SK-N-MC (cell line): ENCODE measurements around the gene MUC5B.

Experiments
- DNase-seq: peaks from one replicate; pipeline ENCODE4 v3.0.0-alpha.2; 2011; ENCODE audit warnings: low read depth, low spot score
- H3K27ac ChIP-seq: fragments of 200-600 bp; sonication (generic); 2 replicates; pipeline ENCODE4 v1.5.1; 2016; ENCODE audit warnings: mixed run types
- H3K36me3 ChIP-seq: fragments of 200-600 bp; sonication (generic); 2 replicates; pipeline ENCODE4 v1.6.1; 2017; ENCODE audit warnings: antibody characterized with exemption, low read length, mixed read lengths; ENCODE audit not compliant: insufficient read depth
- H3K4me3 ChIP-seq: fragments of 200-600 bp; sonication (generic); 2 replicates; pipeline ENCODE4 v1.5.1; 2016
- H3K9ac ChIP-seq: fragments of 200-600 bp; sonication (generic); 2 replicates; pipeline ENCODE4 v1.8.0; 2017; ENCODE audit warnings: mixed run types, mixed read lengths; ENCODE audit not compliant: insufficient read length
- H3K9me3 ChIP-seq: fragments of 200-600 bp; sonication (generic); 2 replicates; pipeline ENCODE4 v1.6.1; 2017; ENCODE audit warnings: low read depth, mild to moderate bottlenecking, antibody characterized with exemption, low read length, moderate library complexity, mixed read lengths
- EZH2 ChIP-seq: fragments of 200-600 bp; sonication (generic); IDR thresholded peaks from one replicate; pipeline ENCODE4 v1.6.1; 2017; ENCODE audit warnings: antibody characterized with exemption
- FOXP2 ChIP-seq: optimal IDR thresholded peaks from 2 replicates; pipeline ENCODE3; 2011; ENCODE audit warnings: mild to moderate bottlenecking, moderate library complexity; ENCODE audit not compliant: insufficient read depth; ENCODE audit errors: extremely low read length, control extremely low read depth
- POLR2AphosphoS5 ChIP-seq: IDR thresholded peaks from 2 replicates; pipeline ENCODE4 v1.6.1; 2012; ENCODE audit warnings: mild to moderate bottlenecking, low read depth, low read length, borderline replicate concordance

MUC5B gene

DNA sequence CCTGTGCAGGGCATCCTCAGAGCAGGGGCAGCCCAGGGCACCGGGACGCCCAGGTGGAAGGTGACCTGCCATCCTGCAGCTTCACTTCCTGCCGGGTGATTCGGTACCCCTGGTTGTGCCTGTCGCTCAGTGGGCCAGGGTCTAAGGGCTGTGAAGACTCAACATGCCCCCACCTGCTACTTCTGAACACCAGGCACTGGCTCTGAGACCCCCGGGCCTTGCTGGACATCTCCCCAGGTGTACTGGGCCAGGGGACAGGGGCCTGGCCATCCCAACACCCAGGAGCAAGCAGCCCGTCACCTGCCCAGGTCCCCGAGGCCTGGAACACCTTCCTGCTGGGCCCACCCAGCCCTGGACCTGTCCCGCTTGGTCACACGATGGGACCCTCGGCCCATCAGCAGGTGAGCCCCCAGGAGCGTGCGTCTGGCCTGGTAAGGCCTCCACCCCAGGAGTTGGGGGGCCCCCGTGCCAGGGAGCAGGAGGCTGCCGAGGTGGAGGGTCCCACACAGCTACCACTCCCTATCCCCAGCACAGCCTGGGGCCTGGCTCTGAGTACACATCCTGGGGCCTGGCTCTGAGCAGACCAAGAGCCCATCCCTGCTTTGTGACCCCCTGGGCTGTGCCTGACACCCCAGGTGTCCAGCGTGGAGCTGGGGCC, 3.9 kb upstream of the MUC5B start:
- Histone ChIP-seq H3K4me3 (no peak overlapping the region), H3K9me3 (no peaks in the 10 kb centered on the region), H3K9ac (no peak overlapping the region), H3K36me3 (no peaks in the 10 kb centered on the region), H3K27ac (no peak overlapping the region)
- TF ChIP-seq FOXP2 (no peak), EZH2 (no peak), POLR2AphosphoS5 (no peak)
- no peak for DNase-seq

DNA sequence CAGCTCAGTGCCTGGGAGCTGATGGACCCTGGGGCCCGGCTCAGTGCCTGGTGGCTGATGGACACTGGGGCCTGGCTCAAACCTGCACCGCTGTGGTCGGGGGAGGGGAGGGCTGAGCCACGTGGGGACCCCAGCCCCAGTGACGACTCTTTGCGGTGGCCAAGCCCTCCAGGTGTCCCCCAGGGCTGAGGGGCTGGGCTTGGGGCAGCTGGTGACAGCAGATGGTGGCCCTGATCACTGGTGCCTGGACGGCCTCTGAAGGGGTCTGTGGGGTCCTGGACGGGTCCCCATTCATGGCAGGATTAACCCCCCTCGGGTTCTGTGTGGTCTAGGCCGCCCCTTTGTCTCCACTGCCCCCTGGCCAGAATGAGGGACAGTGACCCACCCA, 3.4 kb upstream of the MUC5B start:
- Histone ChIP-seq H3K4me3 (no peak overlapping the region), H3K36me3 (no peaks in the 10 kb centered on the region), H3K9me3 (no peaks in the 10 kb centered on the region), H3K9ac (no peak overlapping the region), H3K27ac (no peak overlapping the region)
- DNase-seq, result no peak
- no peak for TF ChIP-seq EZH2
- TF ChIP-seq POLR2AphosphoS5, result no peak
- TF ChIP-seq FOXP2, result no peak

DNA sequence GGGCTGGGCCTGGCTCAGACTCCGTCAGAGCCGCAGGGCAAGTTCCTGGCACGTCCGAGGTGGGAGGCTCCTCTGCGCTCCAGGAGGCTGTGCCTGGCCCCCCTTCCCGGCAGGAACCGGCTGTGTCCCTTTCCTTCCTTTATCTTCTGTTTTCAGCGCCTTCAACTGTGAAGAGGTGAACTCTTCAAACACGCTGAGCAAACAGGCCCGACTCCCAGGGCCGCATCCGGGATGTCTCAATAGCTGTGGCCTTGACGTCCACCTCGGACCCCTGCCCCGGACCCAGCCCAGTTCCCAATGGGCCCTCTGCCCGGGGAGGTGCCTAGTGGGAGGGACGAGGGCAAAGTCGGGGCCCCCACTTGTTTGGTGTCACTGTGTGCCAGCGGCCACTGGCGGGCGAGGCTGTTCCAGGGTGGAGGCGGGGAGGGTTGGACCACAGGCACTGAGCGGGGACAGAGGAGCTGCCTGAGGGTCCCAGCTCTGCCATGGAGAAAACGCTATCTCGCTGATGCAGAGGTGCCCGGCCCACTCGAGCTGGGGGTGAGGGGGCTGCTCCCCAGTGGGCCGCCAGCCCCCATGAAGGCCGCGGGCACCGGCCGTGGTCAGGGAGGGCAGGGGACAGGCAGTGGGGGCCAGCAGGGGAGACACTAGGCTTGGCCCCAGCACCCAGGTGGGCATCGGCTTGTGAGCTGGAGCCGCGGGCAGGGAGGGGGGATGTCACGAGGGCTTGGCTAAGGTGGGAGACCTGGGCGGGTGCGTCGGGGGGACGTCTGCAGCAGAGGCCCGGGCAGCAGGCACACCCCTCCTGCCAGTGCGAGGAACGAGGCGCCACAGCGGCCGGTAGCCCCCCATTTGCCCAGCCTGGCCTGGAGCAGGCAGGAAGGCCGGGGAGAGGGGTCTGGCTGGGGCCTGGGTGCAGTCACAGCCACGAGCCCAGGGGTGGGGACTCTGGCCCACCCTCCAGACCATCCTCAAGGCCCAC, 2.7 kb upstream of the MUC5B start:
- Histone ChIP-seq H3K4me3 (no peak overlapping the region), H3K36me3 (no peaks in the 10 kb centered on the region), H3K9me3 (no peaks in the 10 kb centered on the region), H3K9ac (no peak overlapping the region), H3K27ac (no peak overlapping the region)
- no peak for DNase-seq
- TF ChIP-seq EZH2 (no peak), POLR2AphosphoS5 (no peak), FOXP2 (no peak)

DNA sequence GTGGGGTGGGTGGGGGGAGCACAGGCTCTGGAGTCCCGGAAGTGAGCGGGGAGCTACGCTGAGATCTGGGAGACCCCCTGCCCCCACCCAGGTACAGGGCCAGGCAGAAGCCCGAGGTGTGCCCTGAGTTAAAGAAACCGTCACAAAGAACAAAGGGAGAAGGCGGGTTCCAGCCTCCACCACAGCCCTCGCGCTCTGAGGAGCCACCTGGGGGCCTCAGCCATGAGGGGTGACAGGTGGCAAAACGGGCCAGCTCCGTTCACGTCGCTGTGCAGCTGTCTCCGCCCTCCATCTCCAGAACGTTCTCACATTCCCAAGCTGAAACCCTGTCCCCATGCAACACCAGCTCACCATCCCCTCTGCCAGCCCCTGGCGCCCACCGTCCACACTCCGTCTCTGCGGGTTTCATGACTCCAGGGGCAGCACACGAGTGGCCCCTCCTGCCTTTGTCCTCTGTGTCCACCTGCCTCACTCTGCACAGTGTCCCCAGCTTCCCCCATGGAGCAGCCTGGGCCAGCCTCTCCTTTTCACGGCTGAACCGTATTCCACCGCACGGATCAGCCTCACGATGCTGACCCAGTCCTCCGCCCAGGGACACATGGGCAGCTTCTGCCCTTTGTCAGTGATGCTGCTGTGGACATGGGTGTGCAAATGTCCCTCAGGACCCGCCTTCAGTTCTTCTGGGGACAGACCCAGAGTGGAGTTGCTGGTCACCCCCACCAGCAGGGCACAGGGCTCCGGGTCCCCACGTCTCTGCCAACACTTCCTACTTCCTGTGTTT, 1.7 kb upstream of the MUC5B start:
- Histone ChIP-seq H3K36me3 (no peaks in the 10 kb centered on the region), H3K27ac (no peak overlapping the region), H3K9me3 (no peaks in the 10 kb centered on the region), H3K4me3 (no peak overlapping the region), H3K9ac (no peak overlapping the region)
- TF ChIP-seq EZH2, result no peak
- TF ChIP-seq POLR2AphosphoS5, result no peak
- no peak for TF ChIP-seq FOXP2
- DNase-seq, result no peak

GRCh38 chr11:1221848-1222311, 986 bp upstream of the MUC5B start:
- Histone ChIP-seq H3K9ac (no peak overlapping the region), H3K36me3 (no peaks in the 10 kb centered on the region), H3K27ac (no peak overlapping the region), H3K4me3 (no peak overlapping the region), H3K9me3 (no peaks in the 10 kb centered on the region)
- TF ChIP-seq POLR2AphosphoS5 (no peak), EZH2 (peak; percentile 12)
- DNase-seq, result no peak

- H3K9ac ChIP-seq, result no peak overlapping the region
- no peaks in the 10 kb centered on the region for H3K36me3 ChIP-seq
- H3K27ac ChIP-seq, result no peak overlapping the region
- no peak for TF ChIP-seq FOXP2
- TF ChIP-seq EZH2, result no peak
- TF ChIP-seq POLR2AphosphoS5, result no peak
- no peaks in the 10 kb centered on the region for H3K9me3 ChIP-seq
- H3K4me3 ChIP-seq, result no peak overlapping the region
- DNase-seq, result no peak
Observed at GRCh38 chr11:1223346-1224110, 662 bp downstream of the MUC5B start.

DNA sequence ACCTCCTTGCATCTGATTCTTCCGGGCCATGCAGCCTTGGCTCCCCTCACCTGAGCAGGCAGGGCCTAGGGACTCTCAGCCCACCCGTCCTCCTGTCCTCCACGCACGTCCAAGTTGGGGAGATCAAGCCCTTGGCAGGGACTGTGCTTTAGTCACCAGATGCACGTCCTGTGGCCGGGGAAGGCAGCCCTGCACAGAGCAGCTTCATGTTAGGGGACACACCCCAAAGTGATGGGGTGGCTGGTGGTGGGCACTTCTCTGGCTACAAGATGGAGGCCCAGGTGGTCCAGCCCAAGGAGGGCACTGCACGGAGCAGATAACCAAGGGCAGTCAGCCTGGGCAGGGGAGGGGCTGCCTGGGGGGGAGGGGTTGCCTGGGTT, 1.2 kb downstream of the MUC5B start:
- TF ChIP-seq FOXP2 (no peak), POLR2AphosphoS5 (no peak), EZH2 (no peak)
- no peak for DNase-seq
- Histone ChIP-seq H3K36me3 (no peaks in the 10 kb centered on the region), H3K9me3 (no peaks in the 10 kb centered on the region), H3K4me3 (no peak overlapping the region), H3K9ac (no peak overlapping the region), H3K27ac (no peak overlapping the region)
